ENCODE data around the gene GINM1. TPM values are rescaled to one million over a fixed set of nuclear protein-coding genes. Genes with fewer than 3 reads are reported as not detected.

The GINM1 gene
- total and polyA plus RNA-seq, 2 of the 8 experiments (the other 6 are each of a cell fraction or from before 2014, with no cell fraction given): 5.1 to 21.6 TPM

DNA sequence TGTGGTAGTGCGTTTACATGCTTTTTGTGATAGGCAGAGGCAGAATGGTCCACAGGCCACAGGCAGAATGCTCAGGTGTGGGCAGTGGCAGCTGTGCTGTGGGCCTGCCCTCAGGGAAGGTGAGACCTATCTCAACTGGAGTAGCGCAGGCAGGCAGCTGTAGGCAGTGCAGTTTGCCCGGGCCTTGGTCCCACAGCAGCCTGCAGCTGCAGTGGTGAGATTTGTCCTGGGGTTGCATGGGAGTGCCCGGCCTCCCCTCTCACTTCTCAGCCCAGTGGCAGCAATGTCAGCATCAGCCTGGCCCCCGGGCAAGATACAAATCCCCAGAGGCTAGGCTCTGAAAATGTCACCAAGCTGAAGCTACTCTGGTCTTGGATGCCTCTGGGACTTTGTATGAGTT, 14.3 kb upstream of the GINM1 start (continued):
- TF ChIP-seq TCF12 (IDR thresholded peaks at IDR 0.05; ENCODE audit: low read depth, low read length): no peak
- no peak for TF ChIP-seq CREB1 (IDR thresholded peaks at IDR 0.05)
- no peak for TF ChIP-seq RXRA (IDR thresholded peaks at IDR 0.05; ENCODE audit: insufficient read depth, low read depth, low read length)
- TF ChIP-seq PHF8 (conservative IDR thresholded peaks at IDR 0.05; ENCODE audit: low read depth, low read length): no peak
- TF ChIP-seq HDAC6 (IDR thresholded peaks at IDR 0.05; ENCODE audit: low read depth, low read length): no peak
- no peak for TF ChIP-seq CTBP2 (IDR thresholded peaks at IDR 0.05; ENCODE audit: borderline replicate concordance, insufficient read depth, insufficient read length, low read length)
- TF ChIP-seq NRF1 (IDR thresholded peaks at IDR 0.05; ENCODE audit: low read depth, low read length): no peak

Data from H1 (cell line).